ENCODE measurements around the gene SPIRE1.

DNA sequence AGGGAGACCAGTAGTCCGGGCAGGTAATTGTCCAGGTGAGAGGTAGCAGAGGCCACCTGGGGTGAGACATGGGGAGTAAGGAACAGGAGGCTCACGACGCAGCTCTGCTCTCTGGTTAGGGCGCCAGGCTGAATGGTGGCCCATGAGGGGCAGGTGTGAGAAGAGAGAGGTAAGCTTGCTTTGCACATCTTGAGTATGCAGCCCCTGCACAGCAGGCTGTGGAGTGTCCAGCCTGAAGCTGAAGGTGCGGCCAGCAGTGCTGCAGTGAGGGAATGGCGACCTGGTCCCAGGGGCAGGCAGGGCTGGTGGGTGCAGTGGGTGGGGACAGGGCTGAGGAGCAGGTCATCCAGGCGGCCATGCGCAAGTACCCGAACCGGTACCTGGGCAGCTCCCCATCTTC lies 234.5 kb downstream of the SPIRE1 start:
- no peak for TF ChIP-seq EZH2phosphoT487 (IDR thresholded peaks at IDR 0.05; ENCODE audit: borderline replicate concordance)
- TF ChIP-seq, protein P1, sequence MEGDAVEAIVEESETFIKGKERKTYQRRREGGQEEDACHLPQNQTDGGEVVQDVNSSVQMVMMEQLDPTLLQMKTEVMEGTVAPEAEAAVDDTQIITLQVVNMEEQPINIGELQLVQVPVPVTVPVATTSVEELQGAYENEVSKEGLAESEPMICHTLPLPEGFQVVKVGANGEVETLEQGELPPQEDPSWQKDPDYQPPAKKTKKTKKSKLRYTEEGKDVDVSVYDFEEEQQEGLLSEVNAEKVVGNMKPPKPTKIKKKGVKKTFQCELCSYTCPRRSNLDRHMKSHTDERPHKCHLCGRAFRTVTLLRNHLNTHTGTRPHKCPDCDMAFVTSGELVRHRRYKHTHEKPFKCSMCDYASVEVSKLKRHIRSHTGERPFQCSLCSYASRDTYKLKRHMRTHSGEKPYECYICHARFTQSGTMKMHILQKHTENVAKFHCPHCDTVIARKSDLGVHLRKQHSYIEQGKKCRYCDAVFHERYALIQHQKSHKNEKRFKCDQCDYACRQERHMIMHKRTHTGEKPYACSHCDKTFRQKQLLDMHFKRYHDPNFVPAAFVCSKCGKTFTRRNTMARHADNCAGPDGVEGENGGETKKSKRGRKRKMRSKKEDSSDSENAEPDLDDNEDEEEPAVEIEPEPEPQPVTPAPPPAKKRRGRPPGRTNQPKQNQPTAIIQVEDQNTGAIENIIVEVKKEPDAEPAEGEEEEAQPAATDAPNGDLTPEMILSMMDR (conservative IDR thresholded peaks at IDR 0.05; ENCODE audit: low read length): no peak

All from Loucy (cell line).